Astrocyte (in vitro differentiated cells and primary cell): ENCODE measurements around the gene PINLYP. TPM values are rescaled to one million over a fixed set of nuclear protein-coding genes. Genes with fewer than 3 reads are reported as not detected.

Experiments used
- DNase-seq: peaks from one replicate; pipeline ENCODE4 v3.0.0-alpha.2; 2010; ENCODE audit warnings: low read depth
- FAIRE-seq: peaks from 2 replicates; lab custom pipeline; 2011; peaks lifted over from hg19 to GRCh38; lab: Jason Lieb, UNC
- H2AFZ ChIP-seq: 2 replicates; pipeline ENCODE4 v1.6.0; 2012; ENCODE audit warnings: low read depth, low read length, inconsistent platforms
- H3K27ac ChIP-seq: 2 replicates; pipeline ENCODE4 v1.5.1; 2011; ENCODE audit warnings: low read depth, low read length, inconsistent platforms
- H3K27me3 ChIP-seq: 2 replicates; pipeline ENCODE4 v1.6.0; 2011; ENCODE audit warnings: low read length, inconsistent platforms; ENCODE audit not compliant: insufficient read depth
- H3K36me3 ChIP-seq: 2 replicates; pipeline ENCODE4 v1.5.1; 2011; ENCODE audit warnings: low read length, inconsistent platforms; ENCODE audit not compliant: insufficient read depth
- H3K4me1 ChIP-seq: 2 replicates; pipeline ENCODE4 v1.5.1; 2011; ENCODE audit warnings: low read length, inconsistent platforms; ENCODE audit not compliant: insufficient read depth
- H3K4me2 ChIP-seq: 2 replicates; pipeline ENCODE4 v1.6.0; 2012; ENCODE audit warnings: low read length, inconsistent platforms
- H3K4me3 ChIP-seq: 2 replicates; pipeline ENCODE4 v1.5.1; 2011; ENCODE audit warnings: low read depth, mild to moderate bottlenecking, low read length, inconsistent platforms; ENCODE audit not compliant: insufficient read depth
- H3K79me2 ChIP-seq: 2 replicates; pipeline ENCODE4 v1.6.0; 2012; ENCODE audit warnings: mild to moderate bottlenecking, low read length, inconsistent platforms; ENCODE audit not compliant: insufficient read depth
- H3K9ac ChIP-seq: 2 replicates; pipeline ENCODE4 v1.6.0; 2012; ENCODE audit warnings: mild to moderate bottlenecking, low read length, inconsistent platforms
- H3K9me3 ChIP-seq: 2 replicates; pipeline ENCODE4 v1.5.1; 2012; ENCODE audit warnings: low read depth, mild to moderate bottlenecking, low read length, inconsistent platforms; ENCODE audit not compliant: insufficient read depth
- H4K20me1 ChIP-seq: 2 replicates; pipeline ENCODE4 v1.6.0; 2012; ENCODE audit warnings: low read length, inconsistent platforms; ENCODE audit not compliant: insufficient read depth
- H3K27ac Mint-ChIP-seq: one replicate; pipeline ENCODE4 v1.8.0; 2021; ENCODE audit warnings: mild to moderate bottlenecking, mixed read lengths; ENCODE audit not compliant: unreplicated experiment
- H3K27me3 Mint-ChIP-seq: one replicate; pipeline ENCODE4 v1.8.0; 2021; ENCODE audit warnings: low read depth, mixed read lengths; ENCODE audit not compliant: unreplicated experiment
- H3K36me3 Mint-ChIP-seq: one replicate; pipeline ENCODE4 v1.8.0; 2021; ENCODE audit warnings: low read depth, mixed read lengths; ENCODE audit not compliant: unreplicated experiment
- H3K4me1 Mint-ChIP-seq: one replicate; pipeline ENCODE4 v1.8.0; 2021; ENCODE audit warnings: low read depth, mixed read lengths; ENCODE audit not compliant: unreplicated experiment
- H3K4me3 Mint-ChIP-seq: one replicate; pipeline ENCODE4 v1.8.0; 2021; ENCODE audit warnings: mild to moderate bottlenecking, moderate library complexity, mixed read lengths; ENCODE audit not compliant: unreplicated experiment
- H3K9me3 Mint-ChIP-seq: one replicate; pipeline ENCODE4 v1.8.0; 2021; ENCODE audit warnings: mild to moderate bottlenecking, mixed read lengths; ENCODE audit not compliant: unreplicated experiment
- EZH2 ChIP-seq: IDR thresholded peaks from 2 replicates; pipeline ENCODE4 v1.6.1; 2012; ENCODE audit warnings: mild to moderate bottlenecking, low read length, inconsistent platforms; ENCODE audit not compliant: insufficient read depth
- total RNA-seq: library from RNA; stranded (reverse); gene quantifications from 2 replicates; pipeline ENCODE4 v1.2.1, GENCODE V29; 2021
- TF ChIP-seq, protein P1 (sequence below): IDR thresholded peaks from 2 replicates; pipeline ENCODE4 v1.5.1; 2011; ENCODE audit warnings: low read depth, mild to moderate bottlenecking, inconsistent platforms, low read length, moderate library complexity; ENCODE audit not compliant: insufficient read depth

PINLYP gene
- total RNA-seq, 1 donor from 2014 or later, result 0.30 TPM

DNA sequence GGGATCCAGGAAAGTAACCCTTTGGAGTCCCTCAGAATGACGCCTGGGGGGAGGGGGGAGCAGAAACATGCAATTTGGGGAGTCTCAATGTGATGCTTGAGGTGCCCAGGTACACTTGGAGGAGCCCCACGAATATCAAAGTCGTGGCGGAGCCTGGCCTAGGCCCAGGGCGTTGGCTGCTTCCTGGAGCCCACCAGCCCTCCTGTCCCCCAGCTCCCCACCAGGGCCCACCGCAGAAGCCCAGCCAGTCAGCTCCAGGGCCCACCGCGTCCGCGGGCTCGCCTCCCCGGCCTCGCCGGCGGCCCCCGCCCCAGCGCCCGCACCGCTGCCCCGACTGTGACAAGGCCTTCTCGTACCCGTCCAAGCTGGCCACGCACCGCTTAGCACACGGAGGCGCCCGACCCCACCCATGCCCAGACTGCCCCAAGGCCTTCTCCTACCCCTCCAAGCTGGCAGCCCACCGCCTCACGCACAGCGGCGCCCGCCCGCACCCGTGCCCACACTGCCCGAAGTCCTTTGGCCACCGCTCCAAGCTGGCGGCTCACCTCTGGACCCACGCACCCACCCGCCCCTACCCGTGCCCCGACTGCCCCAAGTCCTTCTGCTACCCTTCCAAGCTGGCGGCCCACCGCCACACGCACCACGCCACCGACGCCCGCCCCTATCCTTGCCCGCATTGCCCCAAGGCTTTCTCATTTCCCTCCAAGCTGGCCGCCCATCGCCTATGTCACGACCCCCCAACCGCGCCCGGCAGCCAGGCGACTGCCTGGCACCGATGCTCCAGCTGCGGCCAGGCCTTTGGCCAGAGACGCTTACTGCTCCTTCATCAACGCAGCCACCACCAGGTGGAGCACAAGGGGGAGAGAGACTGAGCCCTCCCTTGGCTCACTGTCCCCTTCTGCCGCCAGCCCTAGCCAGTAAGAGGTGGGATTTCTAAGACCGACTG lies 40.5 kb upstream of the PINLYP start:
- H3K4me3 Mint-ChIP-seq, result no peak overlapping the region

DNA sequence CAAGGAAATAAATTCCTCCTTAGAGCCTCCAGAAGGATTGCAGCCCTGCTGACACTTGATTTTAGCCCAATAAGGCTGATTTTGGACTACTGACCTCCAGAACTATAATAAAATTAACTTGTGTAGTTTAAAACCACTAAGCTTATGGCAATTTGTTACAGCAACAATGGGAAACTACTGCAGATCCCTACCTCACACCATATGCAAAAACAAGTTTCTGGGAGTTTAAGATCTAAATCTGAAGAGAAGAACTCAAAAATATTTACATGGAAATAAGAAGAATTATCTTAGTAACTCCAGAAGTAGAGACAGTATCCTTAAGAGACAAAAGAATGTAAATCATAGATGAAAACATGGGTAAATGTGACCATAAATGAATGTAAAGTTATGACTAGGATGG lies 36.7 kb upstream of the PINLYP start:
- Mint-ChIP-seq H3K36me3 (peaks cover 29% of the 10 kb centered on the region), H3K27ac (no peak overlapping the region), H3K4me3 (no peak overlapping the region), H3K9me3 (peaks cover 3% of the 10 kb centered on the region), H3K4me1 (no peaks in the 10 kb centered on the region), H3K27me3 (no peaks in the 10 kb centered on the region)
- DNase-seq (no peak), FAIRE-seq (no peak)
- no peaks in the 10 kb centered on the region for H3K79me2 ChIP-seq
- no peaks in the 10 kb centered on the region for H4K20me1 ChIP-seq
- no peak overlapping the region for H3K4me3 ChIP-seq
- H3K9me3 ChIP-seq, result no peaks in the 10 kb centered on the region
- H3K9ac ChIP-seq, result no peak overlapping the region
- no peaks in the 10 kb centered on the region for H3K4me1 ChIP-seq
- no peak for TF ChIP-seq EZH2
- TF ChIP-seq, protein P1, sequence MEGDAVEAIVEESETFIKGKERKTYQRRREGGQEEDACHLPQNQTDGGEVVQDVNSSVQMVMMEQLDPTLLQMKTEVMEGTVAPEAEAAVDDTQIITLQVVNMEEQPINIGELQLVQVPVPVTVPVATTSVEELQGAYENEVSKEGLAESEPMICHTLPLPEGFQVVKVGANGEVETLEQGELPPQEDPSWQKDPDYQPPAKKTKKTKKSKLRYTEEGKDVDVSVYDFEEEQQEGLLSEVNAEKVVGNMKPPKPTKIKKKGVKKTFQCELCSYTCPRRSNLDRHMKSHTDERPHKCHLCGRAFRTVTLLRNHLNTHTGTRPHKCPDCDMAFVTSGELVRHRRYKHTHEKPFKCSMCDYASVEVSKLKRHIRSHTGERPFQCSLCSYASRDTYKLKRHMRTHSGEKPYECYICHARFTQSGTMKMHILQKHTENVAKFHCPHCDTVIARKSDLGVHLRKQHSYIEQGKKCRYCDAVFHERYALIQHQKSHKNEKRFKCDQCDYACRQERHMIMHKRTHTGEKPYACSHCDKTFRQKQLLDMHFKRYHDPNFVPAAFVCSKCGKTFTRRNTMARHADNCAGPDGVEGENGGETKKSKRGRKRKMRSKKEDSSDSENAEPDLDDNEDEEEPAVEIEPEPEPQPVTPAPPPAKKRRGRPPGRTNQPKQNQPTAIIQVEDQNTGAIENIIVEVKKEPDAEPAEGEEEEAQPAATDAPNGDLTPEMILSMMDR, result no peak
- no peak overlapping the region for H3K4me2 ChIP-seq
- H2AFZ ChIP-seq, result no peak overlapping the region
- H3K27ac ChIP-seq, result no peak overlapping the region
- no peaks in the 10 kb centered on the region for H3K27me3 ChIP-seq
- H3K36me3 ChIP-seq, result peaks cover 25% of the 10 kb centered on the region

More for the DNA sequence above, 40.5 kb upstream of the PINLYP start:
- H2AFZ ChIP-seq, result no peak overlapping the region
- H3K27ac ChIP-seq, result no peak overlapping the region
- no peaks in the 10 kb centered on the region for H3K9me3 ChIP-seq
- Mint-ChIP-seq H3K27ac (peak overlapping the region; percentile 8), H3K4me1 (peaks cover 1% of the 10 kb centered on the region), H3K36me3 (peaks cover 16% of the 10 kb centered on the region), H3K9me3 (peaks cover 3% of the 10 kb centered on the region), H3K27me3 (no peaks in the 10 kb centered on the region)
- H4K20me1 ChIP-seq, result no peaks in the 10 kb centered on the region
- H3K36me3 ChIP-seq, result peaks cover 9% of the 10 kb centered on the region
- no peak overlapping the region for H3K9ac ChIP-seq
- H3K79me2 ChIP-seq, result no peaks in the 10 kb centered on the region
- no peak overlapping the region for H3K4me3 ChIP-seq
- peaks cover 16% of the 10 kb centered on the region for H3K4me1 ChIP-seq
- no peaks in the 10 kb centered on the region for H3K27me3 ChIP-seq
- H3K4me2 ChIP-seq, result peak overlapping the region; percentile 89
- TF ChIP-seq EZH2, result no peak
- TF ChIP-seq, protein P1, result peak; percentile 58
- DNase-seq (no peak), FAIRE-seq (no peak)

DNA sequence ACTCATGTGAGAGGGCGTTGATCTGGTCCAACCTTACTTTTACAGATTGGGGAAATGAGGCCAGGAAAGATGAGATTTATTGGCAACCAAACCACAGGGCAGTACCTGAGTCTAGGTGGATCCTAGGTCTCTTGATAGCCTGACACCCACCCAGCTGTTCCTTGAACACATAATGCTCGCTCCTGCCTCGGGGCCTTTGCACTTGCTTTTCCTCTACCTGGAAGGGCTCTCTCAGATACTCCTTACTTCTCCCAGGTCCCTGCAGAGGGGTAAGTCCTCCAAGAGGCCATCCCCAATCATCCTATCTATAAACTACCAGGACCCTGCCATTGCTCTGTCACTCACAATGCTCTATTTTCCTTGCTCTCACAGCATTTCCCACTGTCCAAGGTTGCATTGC lies 35.2 kb upstream of the PINLYP start:
- no peaks in the 10 kb centered on the region for H3K27me3 ChIP-seq
- no peak overlapping the region for H3K27ac ChIP-seq
- no peak overlapping the region for H3K4me3 ChIP-seq
- H4K20me1 ChIP-seq, result no peaks in the 10 kb centered on the region
- no peak overlapping the region for H3K9ac ChIP-seq
- TF ChIP-seq, protein P1, result no peak
- TF ChIP-seq EZH2, result no peak
- Mint-ChIP-seq H3K27ac (no peak overlapping the region), H3K9me3 (peaks cover 3% of the 10 kb centered on the region), H3K36me3 (peaks cover 34% of the 10 kb centered on the region), H3K27me3 (no peaks in the 10 kb centered on the region), H3K4me1 (no peaks in the 10 kb centered on the region), H3K4me3 (no peak overlapping the region)
- H3K4me2 ChIP-seq, result no peak overlapping the region
- H2AFZ ChIP-seq, result no peak overlapping the region
- H3K36me3 ChIP-seq, result peaks cover 29% of the 10 kb centered on the region
- DNase-seq, result no peak
- H3K4me1 ChIP-seq, result no peaks in the 10 kb centered on the region
- H3K79me2 ChIP-seq, result no peaks in the 10 kb centered on the region
- FAIRE-seq, result no peak
- no peaks in the 10 kb centered on the region for H3K9me3 ChIP-seq
